Measurements from ENCODE around the gene CENPE. TPM values are rescaled to one million over a fixed set of nuclear protein-coding genes. Genes with fewer than 3 reads are reported as not detected.
A peak's percentile ranks its signal among the peaks of the same experiment; 100 is the strongest.

The CENPE gene
- total and polyA plus RNA-seq, 10 donors, result 0.30 to 11.7 (median 3.9) TPM

GRCh38 chr4:103104886-103105285, 93.3 kb downstream of the CENPE start:
- Histone ChIP-seq H3K27ac (no peak overlapping the region), H3K4me3 (no peak overlapping the region), H3K27me3 (replicated peaks in 1 of 7) (no peaks in the 10 kb centered on the region), H3K4me1 (peaks cover 0 to 3% (median 0%) of the 10 kb centered on the region in 6 donors), H3K36me3 (peaks cover 0 to 26% (median 0%) of the 10 kb centered on the region in 6 donors), H3K9me3 (no peaks in the 10 kb centered on the region)
- no peak for DNase-seq
- 83 to 94% (median 91%) methylated on average over 3 of the region's 3 CpGs for WGBS, 5 donors
- no peak for TF ChIP-seq POLR2AphosphoS5 (IDR thresholded peaks at IDR 0.05)
- TF ChIP-seq, protein P1, sequence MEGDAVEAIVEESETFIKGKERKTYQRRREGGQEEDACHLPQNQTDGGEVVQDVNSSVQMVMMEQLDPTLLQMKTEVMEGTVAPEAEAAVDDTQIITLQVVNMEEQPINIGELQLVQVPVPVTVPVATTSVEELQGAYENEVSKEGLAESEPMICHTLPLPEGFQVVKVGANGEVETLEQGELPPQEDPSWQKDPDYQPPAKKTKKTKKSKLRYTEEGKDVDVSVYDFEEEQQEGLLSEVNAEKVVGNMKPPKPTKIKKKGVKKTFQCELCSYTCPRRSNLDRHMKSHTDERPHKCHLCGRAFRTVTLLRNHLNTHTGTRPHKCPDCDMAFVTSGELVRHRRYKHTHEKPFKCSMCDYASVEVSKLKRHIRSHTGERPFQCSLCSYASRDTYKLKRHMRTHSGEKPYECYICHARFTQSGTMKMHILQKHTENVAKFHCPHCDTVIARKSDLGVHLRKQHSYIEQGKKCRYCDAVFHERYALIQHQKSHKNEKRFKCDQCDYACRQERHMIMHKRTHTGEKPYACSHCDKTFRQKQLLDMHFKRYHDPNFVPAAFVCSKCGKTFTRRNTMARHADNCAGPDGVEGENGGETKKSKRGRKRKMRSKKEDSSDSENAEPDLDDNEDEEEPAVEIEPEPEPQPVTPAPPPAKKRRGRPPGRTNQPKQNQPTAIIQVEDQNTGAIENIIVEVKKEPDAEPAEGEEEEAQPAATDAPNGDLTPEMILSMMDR (IDR thresholded peaks at IDR 0.05 in 8 of 11, conservative IDR thresholded peaks at IDR 0.05 in 3 of 11), result no peak
- no peak for TF ChIP-seq POLR2A (IDR thresholded peaks at IDR 0.05)
- intact Hi-C loops (cut with DNase I; ENCODE audit: low total_unique reads), result no loop called here

GRCh38 chr4:103100691-103101090, 97.5 kb downstream of the CENPE start:
- Histone ChIP-seq H3K4me1 (peaks cover 5 to 32% (median 18%) of the 10 kb centered on the region in 6 donors), H3K9me3 (no peaks in the 10 kb centered on the region), H3K4me3 (no peak overlapping the region), H3K36me3 (no peaks in the 10 kb centered on the region), H3K27me3 (replicated peaks in 1 of 7) (no peaks in the 10 kb centered on the region), H3K27ac (no peak overlapping the region)
- intact Hi-C loops (cut with DNase I; ENCODE audit: low total_unique reads), result no loop called here
- DNase-seq, result no peak
- TF ChIP-seq, protein P1 (IDR thresholded peaks at IDR 0.05 in 8 of 11, conservative IDR thresholded peaks at IDR 0.05 in 3 of 11), result no peak
- no peak for TF ChIP-seq POLR2AphosphoS5 (IDR thresholded peaks at IDR 0.05)
- no peak for TF ChIP-seq POLR2A (IDR thresholded peaks at IDR 0.05)
- 74 to 82% (median 76%) methylated on average over 5 of the region's 5 CpGs for WGBS, 5 donors

DNA sequence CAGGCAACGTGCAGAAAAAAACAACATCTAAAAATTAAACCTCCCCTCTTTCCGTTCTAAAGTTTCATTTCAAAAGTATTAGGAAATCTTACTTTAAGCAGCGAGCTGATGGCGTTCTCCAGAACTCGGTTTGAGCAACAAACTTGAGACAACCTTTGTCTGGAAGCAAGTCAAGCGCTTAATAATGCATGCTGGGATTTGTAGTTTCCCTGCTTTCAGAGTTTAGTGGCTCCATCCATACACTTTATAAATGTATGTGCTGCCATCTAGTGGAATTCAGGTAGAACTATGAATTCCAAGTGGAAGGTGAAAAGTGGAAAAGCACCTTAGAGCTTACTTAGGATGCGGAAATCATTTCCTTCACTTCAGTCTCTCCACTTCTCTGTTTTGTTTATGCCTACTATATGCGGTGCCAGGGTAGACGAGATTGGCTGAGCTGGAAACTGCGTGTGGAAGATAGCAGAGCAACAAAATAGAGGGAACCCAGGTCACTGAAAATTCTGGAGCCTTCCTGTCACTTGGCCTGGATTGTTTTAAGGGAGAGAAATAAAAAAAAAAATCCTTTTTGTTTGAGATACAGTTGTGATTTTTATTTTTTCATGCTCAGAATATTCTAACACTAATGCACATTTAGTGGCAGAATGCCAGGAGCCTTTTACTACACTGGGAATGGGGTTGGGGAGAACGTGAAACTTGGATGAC, 98.3 kb downstream of the CENPE start, which contains the start of gene BDH2:
BDH2 (minus strand) TSS at position 144 of the 702 bp plus-strand sequence. CDS start 3,580 bp downstream, outside the sequence.
- no peaks in the 10 kb centered on the region for H3K36me3 ChIP-seq
- 10 to 15% (median 13%) methylated on average over 11 of the region's 11 CpGs for WGBS, 5 donors
- H3K4me3 ChIP-seq, result peak within 1 kb of the TSS; percentile 24 to 67 (median 43)
- peaks cover 5 to 32% (median 18%) of the 10 kb centered on the region in 6 donors for H3K4me1 ChIP-seq
- DNase-seq, result no peak
- intact Hi-C loops (cut with DNase I; ENCODE audit: low total_unique reads), result loop anchor here (10.0 kb wide), 2 partner anchors 75 to 655 kb away; no protein-coding TSS in a partner anchor
- peak within 1 kb of the TSS; percentile 56 to 76 (median 62) for H3K27ac ChIP-seq
- H3K27me3 ChIP-seq (replicated peaks in 1 of 7), result no peaks in the 10 kb centered on the region
- H3K9me3 ChIP-seq, result no peaks in the 10 kb centered on the region
- TF ChIP-seq POLR2AphosphoS5 (IDR thresholded peaks at IDR 0.05) (peak in 1 of 3 donors; percentile 31), POLR2A (IDR thresholded peaks at IDR 0.05) (no peak)
- TF ChIP-seq, protein P1 (IDR thresholded peaks at IDR 0.05 in 8 of 11, conservative IDR thresholded peaks at IDR 0.05 in 3 of 11), result peak; percentile 65 to 89 (median 81)

GRCh38 chr4:103098756-103099440, 99.2 kb downstream of the CENPE start:
- H3K4me1 ChIP-seq, result peaks cover 5 to 32% (median 18%) of the 10 kb centered on the region in 6 donors
- 32 to 45% (median 35%) methylated on average over 4 of the region's 4 CpGs for WGBS, 5 donors
- intact Hi-C loops (cut with DNase I; ENCODE audit: low total_unique reads), result loop anchor here (10.0 kb wide), 2 partner anchors 74 to 654 kb away; no protein-coding TSS in a partner anchor

More at GRCh38 chr4:103098756-103099440, 99.2 kb downstream of the CENPE start:
- Histone ChIP-seq H3K36me3 (peaks cover 0 to 3% (median 0%) of the 10 kb centered on the region in 6 donors), H3K27me3 (replicated peaks in 1 of 7) (no peaks in the 10 kb centered on the region), H3K27ac (peak overlapping the region; percentile 56 to 76 (median 62)), H3K4me3 (peak overlapping the region; percentile 24 to 67 (median 43)), H3K9me3 (no peaks in the 10 kb centered on the region)
- DNase-seq, result no peak
- TF ChIP-seq POLR2AphosphoS5 (IDR thresholded peaks at IDR 0.05), result no peak
- no peak for TF ChIP-seq POLR2A (IDR thresholded peaks at IDR 0.05)
- TF ChIP-seq, protein P1 (IDR thresholded peaks at IDR 0.05 in 8 of 11, conservative IDR thresholded peaks at IDR 0.05 in 3 of 11), result no peak
